Right cardiac atrium (tissue), 5 donors: Measurements from ENCODE around the gene MPC1. TPM values are rescaled to one million over a fixed set of nuclear protein-coding genes. Genes with fewer than 3 reads are reported as not detected.
A peak's percentile ranks its signal among the peaks of the same experiment; 100 is the strongest.
"Not testable (repeated sequence)": the region's sequence is repeated elsewhere in the genome, so short reads cannot be mapped to it uniquely, and the experiment has no call there.

Experiments
- ATAC-seq, 2 donors: fragments of 200-7000 bp; cut with Tn5 transposase; one replicate each; pipeline versions ENCODE4 v1.8.0 to v1.9.1; 2020; ENCODE audit warnings: moderate library complexity in 2 of 2, mild to moderate bottlenecking in 1 of 2
- DNase-seq, 3 donors: peaks; one replicate each; pipeline ENCODE4 v3.0.0-alpha.2; 2020
- H3K27ac ChIP-seq: one replicate; pipeline ENCODE4 v1.5.1; 2013; ENCODE audit warnings: mild to moderate bottlenecking, low read length, control low read depth, moderate library complexity
- H3K27me3 ChIP-seq: one replicate; pipeline ENCODE4 v1.6.1; 2013; ENCODE audit not compliant: control insufficient read depth, insufficient read depth
- H3K4me1 ChIP-seq: one replicate; pipeline ENCODE4 v1.6.1; 2013; ENCODE audit warnings: low read length; ENCODE audit not compliant: control insufficient read depth, insufficient read depth
- H3K4me3 ChIP-seq: one replicate; pipeline ENCODE4 v1.5.1; 2013; ENCODE audit warnings: low read length, control low read depth
- H3K9me3 ChIP-seq: one replicate; pipeline ENCODE4 v1.6.1; 2013; ENCODE audit warnings: low read length; ENCODE audit not compliant: control insufficient read depth
- WGBS: extraction: QIAGEN DNeasy Blood & Tissue Kit; methylation state at CpG from one replicate; pipeline ENCODE4 v1.1.7; 2013; 5-methylcytosine and 5-hydroxymethylcytosine counted together
- intact Hi-C, 4 donors: fragments of 100-400 bp; cut with DNase I; formaldehyde crosslinking; loops; one replicate each; pipeline versions ENCODE4 v1.11.0 to v1.14.0; 2022 to 2023
- polyA plus RNA-seq: library from polyadenylated mRNA; stranded (reverse); fragments of 200-250 nt; gene quantifications from one replicate; pipeline ENCODE4 v1.2.3, GENCODE V29; 2013
- total RNA-seq, 4 donors: library from RNA; stranded (reverse); fragmentation: NEBNext Ultra II Directional; extraction: Animal tissue kit (Norgen Biotek cat#: 25700); gene quantifications; one replicate each; pipeline ENCODE4 v1.2.1, GENCODE V29; 2021
- donor health status: healthy with polysubstance abuse.
- donor health status: DM: no; HTN: yes; CAD: no.
- donor health status: DM: no; HTN: no; CAD: no.
- donor health status: DM: no; HTN: yes; CAD: no; lungs with severe emphysema.
- donor health status: DM: yes; HTN: yes; CAD: no.

The MPC1 gene
- total and polyA plus RNA-seq, 5 donors: 275 to 760 (median 321) TPM

- no peaks in the 10 kb centered on the region for H3K9me3 ChIP-seq
- H3K27ac ChIP-seq: peak overlapping the region; percentile 90
These were observed 22.3 kb downstream of the MPC1 start for GRCh38 chr6:166360243-166361076.

GRCh38 chr6:166355552-166355951 lies 27.2 kb downstream of the MPC1 start:
- ATAC-seq: no peak
- 73% methylated on average over 5 of the region's 5 CpGs for WGBS
- Histone ChIP-seq H3K9me3 (no peaks in the 10 kb centered on the region), H3K27ac (no peak overlapping the region), H3K4me3 (no peak overlapping the region), H3K4me1 (peaks cover 1% of the 10 kb centered on the region), H3K27me3 (no peaks in the 10 kb centered on the region)
- no peak for DNase-seq
- intact Hi-C loops: no loop called here

More at GRCh38 chr6:166360243-166361076, 22.3 kb downstream of the MPC1 start:
- Histone ChIP-seq H3K27me3 (no peaks in the 10 kb centered on the region), H3K4me1 (peaks cover 2% of the 10 kb centered on the region), H3K4me3 (no peak overlapping the region)
- DNase-seq: peak in 1 of 3 donors; percentile 51
- intact Hi-C loops: no loop called here
- ATAC-seq: peak; percentile 43 to 50
- WGBS: 67% methylated on average over 8 of the region's 8 CpGs

GRCh38 chr6:166354965-166355364 lies 27.8 kb downstream of the MPC1 start:
- WGBS: 98% methylated on average over 4 of the region's 4 CpGs
- no peaks in the 10 kb centered on the region for H3K4me1 ChIP-seq
- intact Hi-C loops: no loop called here
- no peaks in the 10 kb centered on the region for H3K27me3 ChIP-seq
- H3K27ac ChIP-seq: no peak overlapping the region
- DNase-seq (no peak), ATAC-seq (no peak)
- no peaks in the 10 kb centered on the region for H3K9me3 ChIP-seq
- H3K4me3 ChIP-seq: no peak overlapping the region

DNA sequence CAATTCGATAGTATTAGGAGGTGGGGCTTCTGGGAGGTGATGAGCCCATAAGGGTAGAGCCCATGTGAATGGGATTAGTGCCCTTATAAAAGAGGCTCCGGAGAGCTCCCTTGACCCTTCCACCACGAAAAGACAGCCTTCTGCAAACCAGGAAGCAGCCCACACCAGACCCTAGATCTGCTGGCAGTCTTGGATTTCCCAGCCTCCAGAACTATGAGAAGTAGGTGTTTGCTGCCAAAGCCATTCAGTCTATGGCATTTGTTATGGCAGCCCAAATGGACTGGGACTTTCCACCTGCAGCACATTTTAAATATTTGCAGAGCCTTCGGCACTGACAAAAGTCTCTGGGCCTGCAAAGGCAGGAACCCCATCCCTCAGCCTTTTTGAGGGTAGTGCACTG lies 28.6 kb downstream of the MPC1 start:
- no peaks in the 10 kb centered on the region for H3K4me1 ChIP-seq
- no peak overlapping the region for H3K27ac ChIP-seq
- no peaks in the 10 kb centered on the region for H3K27me3 ChIP-seq
- no peaks in the 10 kb centered on the region for H3K9me3 ChIP-seq
- no peak for DNase-seq
- intact Hi-C loops: no loop called here
- ATAC-seq: no peak
- 82% methylated on average over 4 of the region's 4 CpGs for WGBS
- no peak overlapping the region for H3K4me3 ChIP-seq

DNA sequence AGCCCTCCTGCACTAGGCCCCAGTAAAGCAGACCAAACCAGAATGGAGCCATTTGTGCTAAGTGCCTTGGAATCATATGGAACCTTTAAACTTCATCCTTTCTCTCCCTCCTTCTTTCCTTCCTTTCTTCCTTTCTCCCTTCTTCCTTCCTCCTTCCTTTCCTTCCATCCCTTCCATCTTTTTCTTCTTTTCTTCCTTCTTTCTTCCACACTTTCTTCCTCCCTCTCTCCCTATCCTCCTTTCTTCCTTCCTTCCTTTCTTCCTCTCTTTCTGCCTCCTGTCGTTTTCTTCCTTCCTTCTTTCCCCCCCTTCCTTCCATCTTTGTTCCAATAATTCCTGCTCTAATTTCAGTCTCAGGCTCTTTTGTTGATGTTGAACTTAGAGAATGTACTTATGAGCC lies 29.2 kb downstream of the MPC1 start:
- DNase-seq: no peak
- Histone ChIP-seq H3K27me3 (no peaks in the 10 kb centered on the region), H3K4me3 (no peak overlapping the region), H3K4me1 (no peaks in the 10 kb centered on the region), H3K27ac (no peak overlapping the region), H3K9me3 (no peaks in the 10 kb centered on the region)
- WGBS: 65% methylated on average over 1 of the region's 1 CpG
- intact Hi-C loops: no loop called here
- no peak for ATAC-seq

- H3K4me1 ChIP-seq: no peaks in the 10 kb centered on the region
- no peak overlapping the region for H3K4me3 ChIP-seq
- intact Hi-C loops: no loop called here
- no peaks in the 10 kb centered on the region for H3K27me3 ChIP-seq
- no peak for ATAC-seq
- H3K27ac ChIP-seq: no peak overlapping the region
- no peak for DNase-seq
- no peaks in the 10 kb centered on the region for H3K9me3 ChIP-seq
These were observed 29.8 kb downstream of the MPC1 start for GRCh38 chr6:166352923-166353322.

DNA sequence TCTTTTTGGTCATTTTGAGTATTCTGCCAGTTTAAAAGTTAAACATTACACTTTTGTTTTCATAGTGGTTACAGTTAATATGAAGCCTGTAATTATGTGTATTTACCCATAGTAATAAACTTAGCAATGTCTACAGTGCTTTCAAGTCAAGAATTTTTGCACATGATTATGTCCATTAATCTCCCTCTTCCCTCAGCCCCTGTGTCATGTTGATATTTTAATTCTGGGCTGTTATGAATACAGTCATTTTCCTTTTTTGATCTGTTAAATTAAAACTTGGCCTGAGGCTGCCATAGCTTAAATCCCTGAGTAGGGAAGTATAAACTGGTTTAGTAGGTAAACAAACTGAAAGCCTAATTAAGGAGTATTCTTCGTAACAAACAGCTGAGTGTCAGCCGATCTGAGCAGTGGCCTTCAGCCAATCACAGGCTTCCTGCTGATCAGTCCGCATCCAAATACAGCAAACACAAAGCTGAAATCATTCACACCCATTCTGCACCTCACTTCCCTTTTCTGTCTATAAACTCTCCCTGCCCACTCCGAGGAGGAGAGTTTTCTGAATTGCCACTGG lies 30.9 kb downstream of the MPC1 start:
- 14% methylated on average over 4 of the region's 4 CpGs for WGBS
- DNase-seq (peak in 1 of 3 donors; percentile 47), ATAC-seq (peak; percentile 62 to 64)
- no peak overlapping the region for H3K4me3 ChIP-seq
- H3K27me3 ChIP-seq: no peaks in the 10 kb centered on the region
- no peaks in the 10 kb centered on the region for H3K9me3 ChIP-seq
- H3K4me1 ChIP-seq: no peaks in the 10 kb centered on the region
- no peak overlapping the region for H3K27ac ChIP-seq
- intact Hi-C loops: no loop called here

GRCh38 chr6:166348305-166348949 lies 34.3 kb downstream of the MPC1 start:
- ATAC-seq: no peak
- intact Hi-C loops: no loop called here

DNA sequence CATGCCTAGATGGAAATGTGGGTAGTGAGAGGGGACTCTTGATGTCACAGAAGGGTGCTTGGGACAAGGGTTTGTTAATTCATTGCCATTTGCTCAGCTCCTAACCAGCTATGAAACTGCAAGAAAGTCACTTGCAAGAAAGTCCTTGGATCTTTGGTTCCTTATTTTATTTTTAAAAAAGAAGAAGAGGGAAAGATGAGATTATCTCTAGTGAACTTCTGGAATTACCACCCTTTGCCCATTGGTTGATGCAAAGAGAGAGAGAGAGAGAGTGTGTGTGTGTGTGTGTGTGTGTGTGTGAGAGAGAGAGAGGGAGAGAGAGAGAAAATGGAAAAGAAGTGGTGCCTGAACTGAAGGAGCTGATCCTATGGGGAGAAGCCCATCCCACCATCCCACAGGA lies 35.8 kb downstream of the MPC1 start:
- ATAC-seq (no peak), DNase-seq (no peak)
- intact Hi-C loops: no loop called here
- no peak overlapping the region for H3K27ac ChIP-seq
- H3K4me1 ChIP-seq: no peaks in the 10 kb centered on the region
- no peak overlapping the region for H3K4me3 ChIP-seq
- no peaks in the 10 kb centered on the region for H3K27me3 ChIP-seq
- H3K9me3 ChIP-seq: no peaks in the 10 kb centered on the region

More at GRCh38 chr6:166348305-166348949, 34.3 kb downstream of the MPC1 start:
- Histone ChIP-seq H3K27ac (no peak overlapping the region), H3K4me1 (no peaks in the 10 kb centered on the region), H3K9me3 (no peaks in the 10 kb centered on the region), H3K4me3 (no peak overlapping the region), H3K27me3 (no peaks in the 10 kb centered on the region)
- DNase-seq: no peak
- 82% methylated on average over 6 of the region's 6 CpGs for WGBS

GRCh38 chr6:166346449-166346848 lies 36.3 kb downstream of the MPC1 start:
- H3K27ac ChIP-seq: no peak overlapping the region
- H3K27me3 ChIP-seq: no peaks in the 10 kb centered on the region
- ATAC-seq (no peak), DNase-seq (no peak)
- intact Hi-C loops: no loop called here
- H3K4me1 ChIP-seq: no peaks in the 10 kb centered on the region
- H3K4me3 ChIP-seq: no peak overlapping the region
- H3K9me3 ChIP-seq: no peaks in the 10 kb centered on the region
- WGBS: 89% methylated on average over 3 of the region's 3 CpGs

- H3K4me3 ChIP-seq, DNase-seq, H3K4me1 ChIP-seq, ATAC-seq, H3K27ac ChIP-seq, H3K27me3 ChIP-seq, intact Hi-C loops, H3K9me3 ChIP-seq: not testable (repeated sequence)
- WGBS: 82% methylated on average over 9 of the region's 9 CpGs
These were observed 37.1 kb downstream of the MPC1 start for GRCh38 chr6:166345672-166346071.
